Measurements from ENCODE around the gene YWHAQ.

DNA sequence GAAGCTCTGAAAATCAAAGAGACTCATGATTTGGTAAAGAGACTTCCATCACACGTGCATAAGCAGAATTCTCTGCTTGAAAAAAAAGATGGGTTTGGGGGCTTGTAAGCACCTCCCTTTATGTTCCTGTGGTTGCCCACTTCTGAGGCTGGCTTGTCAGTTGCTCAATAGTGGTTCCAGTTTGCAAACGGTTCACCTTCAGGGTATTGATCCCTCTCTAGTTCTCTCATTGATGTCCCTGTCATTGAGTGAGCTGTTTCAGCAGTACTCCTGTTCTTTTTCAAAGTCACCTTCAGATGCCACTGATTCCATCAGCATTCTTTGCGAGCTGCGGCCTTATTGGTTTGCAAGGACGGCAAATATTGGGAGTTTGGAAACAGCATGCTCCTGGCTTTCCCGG is 17.1 kb upstream of the YWHAQ start:
- TF ChIP-seq CTCF (IDR thresholded peaks at IDR 0.05) (no peak), EZH2 (IDR thresholded peaks at IDR 0.05; ENCODE audit: borderline replicate concordance, insufficient read depth, low read depth, low read length, poor library complexity, severe bottlenecking) (no peak)

All from B cell (primary cell).